NK-92 (cell line): ENCODE results near the gene TRIM60.
"Not testable (repeated sequence)": the region's sequence is repeated elsewhere in the genome, so short reads cannot be mapped to it uniquely, and the experiment has no call there.

Source experiments
- DNase-seq: peaks from one replicate; lab custom pipeline; 2025; ENCODE audit not compliant: unreplicated experiment; lab: John Stamatoyannopoulos, UW

The TRIM60 gene

GRCh38 chr4:165031436-165032211, at the start of gene TRIM60:
Gene TRIM60 (plus strand): TSS chr4:165031999. CDS start chr4:165040073, 8,074 bp downstream.
- DNase-seq: no peak

- no peak for DNase-seq
These were observed 42.3 kb upstream of the TRIM60 start for GRCh38 chr4:164989471-164989870.

GRCh38 chr4:164990786-164991185, 41.0 kb upstream of the TRIM60 start:
- DNase-seq: not testable (repeated sequence)

GRCh38 chr4:164996123-164996522, 35.7 kb upstream of the TRIM60 start:
- not testable (repeated sequence) for DNase-seq

- DNase-seq: no peak
These were observed 34.5 kb upstream of the TRIM60 start for GRCh38 chr4:164997324-164997723.

GRCh38 chr4:164997941-164998340, 33.9 kb upstream of the TRIM60 start:
- DNase-seq: no peak

GRCh38 chr4:164998526-164999080, 33.2 kb upstream of the TRIM60 start:
- not testable (repeated sequence) for DNase-seq

- DNase-seq: not testable (repeated sequence)
These were observed 29.8 kb upstream of the TRIM60 start for GRCh38 chr4:165001957-165002356.

GRCh38 chr4:165005352-165005925, 26.4 kb upstream of the TRIM60 start:
- DNase-seq: no peak

- no peak for DNase-seq
These were observed 25.3 kb upstream of the TRIM60 start for GRCh38 chr4:165006456-165006855.

GRCh38 chr4:165006886-165007285, 24.9 kb upstream of the TRIM60 start:
- no peak for DNase-seq

GRCh38 chr4:165009493-165010227, 22.1 kb upstream of the TRIM60 start:
- no peak for DNase-seq

- no peak for DNase-seq
These were observed 21.3 kb upstream of the TRIM60 start for GRCh38 chr4:165010487-165010886.

- no peak for DNase-seq
These were observed 20.8 kb upstream of the TRIM60 start for GRCh38 chr4:165010991-165011390.

- no peak for DNase-seq
These were observed 20.4 kb upstream of the TRIM60 start for GRCh38 chr4:165011403-165011802.

- no peak for DNase-seq
These were observed 18.1 kb upstream of the TRIM60 start for GRCh38 chr4:165013691-165014090.

GRCh38 chr4:165016971-165017370, 14.8 kb upstream of the TRIM60 start:
- no peak for DNase-seq

GRCh38 chr4:165019995-165020394, 11.8 kb upstream of the TRIM60 start:
- DNase-seq: not testable (repeated sequence)

- not testable (repeated sequence) for DNase-seq
These were observed 6.0 kb upstream of the TRIM60 start for GRCh38 chr4:165025782-165026181.

GRCh38 chr4:165027762-165028402, 3.9 kb upstream of the TRIM60 start:
- DNase-seq: no peak

GRCh38 chr4:165048170-165048569, 16.4 kb downstream of the TRIM60 start:
- no peak for DNase-seq
